BLaER1 treated with 17β-estradiol and CSF1 and Interleukin-3, amounts not matched to agents 10 nM and 100 nM (cell line): ENCODE measurements around the gene TAS2R9.

ENCODE experiments used
- H3K27ac ChIP-seq, 11 experiments: shearing (Covaris generic); formaldehyde crosslinking; 2 replicates each; pipeline ENCODE4 v1.8.1; 2022
- H3K27me3 ChIP-seq, 11 experiments: shearing (Covaris generic); formaldehyde crosslinking; 2 replicates each; pipeline ENCODE4 v1.8.1; 2022
- H3K36me3 ChIP-seq, 11 experiments: shearing (Covaris generic); formaldehyde crosslinking; 2 replicates each; pipeline ENCODE4 v1.8.1; 2022
- H3K4me1 ChIP-seq, 10 experiments: shearing (Covaris generic); formaldehyde crosslinking; 2 replicates each; pipeline ENCODE4 v1.8.1; 2022
- H3K4me2 ChIP-seq, 11 experiments: shearing (Covaris generic); formaldehyde crosslinking; 2 replicates each; pipeline ENCODE4 v1.8.1; 2022
- H3K4me3 ChIP-seq, 10 experiments: shearing (Covaris generic); formaldehyde crosslinking; 2 replicates each; pipeline ENCODE4 v1.8.1; 2022
- H3K9ac ChIP-seq, 11 experiments: shearing (Covaris generic); formaldehyde crosslinking; 2 replicates each; pipeline ENCODE4 v1.8.1; 2022
- H3K9me3 ChIP-seq, 11 experiments: shearing (Covaris generic); formaldehyde crosslinking; replicated peaks in 1 of 11; 2 replicates each; pipeline ENCODE4 v1.8.1; 2022
- H4K20me1 ChIP-seq, 11 experiments: shearing (Covaris generic); formaldehyde crosslinking; 2 replicates each; pipeline ENCODE4 v1.8.1; 2022
- Cebpa-rat ChIP-seq, 11 experiments: shearing (Covaris generic); IDR thresholded peaks; 2 replicates each; pipeline ENCODE4 v1.8.1; 2022

TAS2R9 gene

GRCh38 chr12:10810068-10810467 lies at the start of gene TAS2R9:
TAS2R9 (minus strand) TSS chr12:10810168; CDS start chr12:10810075, 93 bp downstream.
- no peaks in the 10 kb centered on the region for H4K20me1 ChIP-seq
- H3K9me3 ChIP-seq: no peaks in the 10 kb centered on the region
- no peak within 1 kb of the TSS for H3K4me2 ChIP-seq
- no peak for TF ChIP-seq Cebpa-rat (IDR thresholded peaks at IDR 0.05)
- H3K27me3 ChIP-seq: no peaks in the 10 kb centered on the region
- no peak within 1 kb of the TSS for H3K4me3 ChIP-seq
- H3K9ac ChIP-seq: no peak within 1 kb of the TSS
- H3K27ac ChIP-seq: no peak within 1 kb of the TSS
- no peaks in the 10 kb centered on the region for H3K36me3 ChIP-seq
- H3K4me1 ChIP-seq: no peaks in the 10 kb centered on the region

- TF ChIP-seq Cebpa-rat (IDR thresholded peaks at IDR 0.05): no peak
- H3K27ac ChIP-seq: no peak overlapping the region
- H3K4me3 ChIP-seq: no peak overlapping the region
- H3K9ac ChIP-seq: no peak overlapping the region
- H3K27me3 ChIP-seq: no peaks in the 10 kb centered on the region
- H3K4me2 ChIP-seq: no peak overlapping the region
- H3K9me3 ChIP-seq: peaks cover 40 to 48% (median 45%) of the 10 kb centered on the region in 11 experiments
- no peaks in the 10 kb centered on the region for H3K4me1 ChIP-seq
- no peaks in the 10 kb centered on the region for H4K20me1 ChIP-seq
- peaks cover 29 to 49% (median 37%) of the 10 kb centered on the region in 11 experiments for H3K36me3 ChIP-seq
These were observed 45.8 kb upstream of the TAS2R9 start for GRCh38 chr12:10855807-10856206.

DNA sequence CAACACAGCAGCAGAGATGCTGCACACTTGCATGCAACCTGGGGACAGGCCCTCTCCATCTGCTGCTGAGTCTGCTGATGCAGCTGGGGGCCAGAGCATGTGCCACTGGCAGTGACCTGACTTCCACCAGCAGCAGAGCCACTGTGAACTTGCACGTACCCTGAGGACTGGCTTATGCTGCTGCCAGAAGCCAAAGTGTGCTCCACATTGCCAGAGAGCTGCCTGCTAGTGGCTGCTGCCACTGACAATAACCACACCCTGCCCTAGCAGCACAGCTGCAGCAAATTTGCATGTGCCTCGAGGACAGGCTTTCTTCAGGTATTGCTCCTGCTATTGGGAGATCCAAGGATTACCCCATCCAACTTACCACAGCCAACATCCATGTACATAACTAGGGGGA lies 43.8 kb upstream of the TAS2R9 start:
- Histone ChIP-seq H3K36me3 (peaks cover 25 to 47% (median 32%) of the 10 kb centered on the region in 11 experiments), H3K4me2 (no peak overlapping the region), H3K4me1 (peaks cover 0 to 11% (median 7%) of the 10 kb centered on the region in 10 experiments; a peak in 9 of 20 replicates), H3K9ac (no peak overlapping the region), H3K9me3 (peaks cover 34 to 44% (median 40%) of the 10 kb centered on the region in 11 experiments), H3K4me3 (no peak overlapping the region), H3K27me3 (no peaks in the 10 kb centered on the region), H4K20me1 (no peaks in the 10 kb centered on the region), H3K27ac (no peak overlapping the region)
- no peak for TF ChIP-seq Cebpa-rat (IDR thresholded peaks at IDR 0.05)

DNA sequence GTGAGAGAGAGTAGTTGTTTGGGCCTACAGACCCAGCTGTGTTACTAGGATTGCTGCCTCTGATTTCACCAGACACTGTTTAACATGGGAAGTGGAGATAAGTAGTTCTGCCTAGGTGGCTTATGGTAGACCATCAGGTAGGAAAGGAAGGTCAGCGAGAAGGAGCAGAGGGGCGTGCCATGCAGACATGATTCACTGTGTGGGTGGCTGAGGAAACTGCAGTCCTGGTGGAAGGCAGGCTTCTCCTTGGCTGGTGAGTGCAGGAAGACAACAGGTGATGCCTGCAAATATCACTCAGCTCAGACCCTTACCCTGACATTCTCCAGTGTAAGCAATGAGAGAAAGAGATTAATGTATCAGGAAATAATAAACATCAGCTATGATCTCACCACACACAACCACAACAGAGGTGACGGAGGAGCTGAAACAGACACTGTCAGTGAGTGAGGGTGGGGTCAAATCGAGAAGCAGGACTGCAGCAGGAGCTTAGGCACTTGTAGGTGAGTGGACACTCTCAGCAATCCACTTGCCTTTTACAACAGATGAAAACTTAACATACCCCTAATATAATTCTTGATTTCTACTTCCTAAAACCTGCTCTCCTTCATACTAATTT lies 41.4 kb upstream of the TAS2R9 start:
- no peak overlapping the region for H3K4me2 ChIP-seq
- no peaks in the 10 kb centered on the region for H4K20me1 ChIP-seq

GRCh38 chr12:10849425-10849878 lies 39.5 kb upstream of the TAS2R9 start, which contains the start of gene PRR4:
PRR4 (minus strand) TSS chr12:10849475; CDS start chr12:10849437, 38 bp downstream.
- H3K4me1 ChIP-seq: peaks cover 0 to 11% (median 7%) of the 10 kb centered on the region in 10 experiments; a peak in 9 of 20 replicates
- H3K36me3 ChIP-seq: peaks cover 0 to 35% (median 2%) of the 10 kb centered on the region in 11 experiments; a peak in 8 of 22 replicates
- peak within 1 kb of the TSS in 6 of 11 experiments; percentile 4 to 33 (median 19); a peak in 6 of 22 replicates for H3K4me2 ChIP-seq
- H3K9ac ChIP-seq: no peak within 1 kb of the TSS
- H3K27me3 ChIP-seq: no peaks in the 10 kb centered on the region
- no peaks in the 10 kb centered on the region for H4K20me1 ChIP-seq
- H3K9me3 ChIP-seq: 0 out of 22 replicates have a peak, but pooled peaks cover 0 to under 1% (median 0%) of the 10 kb centered on the region in 11 experiments
- TF ChIP-seq Cebpa-rat (IDR thresholded peaks at IDR 0.05): no peak
- no peak within 1 kb of the TSS for H3K27ac ChIP-seq
- H3K4me3 ChIP-seq: no peak within 1 kb of the TSS

More for the DNA sequence above, 41.4 kb upstream of the TAS2R9 start:
- peaks cover 10 to 43% (median 15%) of the 10 kb centered on the region in 11 experiments; a peak in 21 of 22 replicates for H3K36me3 ChIP-seq
- no peak overlapping the region for H3K4me3 ChIP-seq
- TF ChIP-seq Cebpa-rat (IDR thresholded peaks at IDR 0.05): no peak
- no peaks in the 10 kb centered on the region for H3K27me3 ChIP-seq
- H3K4me1 ChIP-seq: peaks cover 0 to 11% (median 7%) of the 10 kb centered on the region in 10 experiments; a peak in 9 of 20 replicates
- H3K27ac ChIP-seq: no peak overlapping the region
- peaks cover 10 to 19% (median 16%) of the 10 kb centered on the region in 11 experiments for H3K9me3 ChIP-seq
- H3K9ac ChIP-seq: no peak overlapping the region

DNA sequence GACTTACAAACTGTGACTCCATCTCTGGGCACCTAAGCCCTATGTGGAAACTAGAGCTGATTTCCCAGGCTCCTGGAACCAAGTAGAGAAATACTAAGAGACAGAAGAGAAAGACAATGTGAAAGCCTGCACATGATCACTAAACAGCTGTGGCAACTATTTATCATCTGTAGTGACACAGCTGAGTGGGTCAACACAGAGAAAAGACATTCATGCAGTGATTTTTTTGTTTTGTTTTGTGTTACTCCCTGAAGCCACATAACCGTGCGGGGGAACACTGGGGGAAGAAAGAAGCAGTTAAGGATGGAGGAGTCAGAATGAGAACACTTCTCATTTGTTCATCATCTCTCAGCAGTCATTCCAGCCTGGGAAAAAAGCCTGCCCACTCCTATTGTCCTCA lies 37.8 kb upstream of the TAS2R9 start:
- no peak for TF ChIP-seq Cebpa-rat (IDR thresholded peaks at IDR 0.05)
- Histone ChIP-seq H3K9ac (no peak overlapping the region), H3K4me2 (no peak overlapping the region), H3K27ac (no peak overlapping the region), H3K27me3 (no peaks in the 10 kb centered on the region), H3K4me1 (peaks cover 0 to 11% (median 7%) of the 10 kb centered on the region in 10 experiments; a peak in 9 of 20 replicates), H3K36me3 (peaks cover 0 to 41% (median 3%) of the 10 kb centered on the region in 11 experiments; a peak in 6 of 22 replicates), H4K20me1 (no peaks in the 10 kb centered on the region), H3K4me3 (no peak overlapping the region), H3K9me3 (no peaks in the 10 kb centered on the region)

DNA sequence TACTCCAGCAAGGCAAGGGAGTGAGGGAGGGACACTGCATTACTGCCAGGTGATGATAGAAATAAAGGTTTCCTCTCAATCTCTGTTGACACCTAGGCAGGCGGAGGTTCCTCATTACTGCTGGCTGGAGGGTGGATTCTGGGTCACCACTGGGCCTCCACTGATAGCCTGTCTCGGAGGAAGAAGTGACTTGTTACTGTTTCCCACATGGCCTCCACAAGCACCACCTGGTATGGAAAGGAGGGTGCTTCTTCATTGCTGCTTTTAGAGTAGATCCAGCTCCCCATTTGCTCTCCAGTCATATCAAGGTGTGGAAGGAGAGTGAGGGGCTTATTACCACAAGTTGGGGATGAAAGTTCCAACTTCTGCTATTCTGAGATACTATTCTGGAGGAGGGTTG lies 32.9 kb upstream of the TAS2R9 start:
- no peak for TF ChIP-seq Cebpa-rat (IDR thresholded peaks at IDR 0.05)
- no peak overlapping the region for H3K27ac ChIP-seq
- H3K27me3 ChIP-seq: no peaks in the 10 kb centered on the region

GRCh38 chr12:10838461-10838860 lies 28.5 kb upstream of the TAS2R9 start:
- Histone ChIP-seq H3K27me3 (no peaks in the 10 kb centered on the region), H4K20me1 (no peaks in the 10 kb centered on the region), H3K9me3 (peaks cover 0 to 4% (median 0%) of the 10 kb centered on the region in 11 experiments; a peak in 1 of 22 replicates), H3K4me3 (no peak overlapping the region), H3K36me3 (peaks cover 0 to 8% (median 0%) of the 10 kb centered on the region in 11 experiments; a peak in 1 of 22 replicates), H3K9ac (no peak overlapping the region), H3K4me2 (no peak overlapping the region), H3K27ac (no peak overlapping the region), H3K4me1 (no peaks in the 10 kb centered on the region)
- TF ChIP-seq Cebpa-rat (IDR thresholded peaks at IDR 0.05): no peak

More for the DNA sequence above, 32.9 kb upstream of the TAS2R9 start:
- no peaks in the 10 kb centered on the region for H3K4me1 ChIP-seq
- H4K20me1 ChIP-seq: no peaks in the 10 kb centered on the region
- no peak overlapping the region for H3K4me3 ChIP-seq
- H3K9ac ChIP-seq: no peak overlapping the region
- peaks cover 0 to 20% (median 3%) of the 10 kb centered on the region in 11 experiments; a peak in 5 of 22 replicates for H3K36me3 ChIP-seq
- H3K4me2 ChIP-seq: no peak overlapping the region
- no peaks in the 10 kb centered on the region for H3K9me3 ChIP-seq

GRCh38 chr12:10829994-10830393 lies 20.0 kb upstream of the TAS2R9 start:
- Histone ChIP-seq H3K4me2 (no peak overlapping the region), H3K27me3 (no peaks in the 10 kb centered on the region), H3K4me1 (no peaks in the 10 kb centered on the region), H3K27ac (no peak overlapping the region), H4K20me1 (no peaks in the 10 kb centered on the region), H3K9me3 (no peaks in the 10 kb centered on the region), H3K4me3 (no peak overlapping the region), H3K9ac (no peak overlapping the region), H3K36me3 (no peaks in the 10 kb centered on the region)
- peak in 1 of 11 experiments; percentile 26; a peak in 1 of 22 replicates for TF ChIP-seq Cebpa-rat (IDR thresholded peaks at IDR 0.05)
